HL-60/S4 treated with retinoic acid at 250 ng/mL for 4 days and 3 days (cell line): ENCODE results near the gene FOSL1.

Experiments
- in situ Hi-C: fragments of 300-500 bp; cut with MboI; formaldehyde crosslinking; loops from 2 replicates; pipeline ENCODE4 v1.7.0; 2022; ENCODE audit warnings: low sequenced_read_pairs

Gene FOSL1

GRCh38 chr11:65865550-65866172 lies 34.5 kb downstream of the FOSL1 start:
- in situ Hi-C loops: no loop called here

GRCh38 chr11:65864706-65865471 lies 35.3 kb downstream of the FOSL1 start:
- in situ Hi-C loops: no loop called here

- in situ Hi-C loops: no loop called here
Measured at GRCh38 chr11:65863889-65864705, 36.1 kb downstream of the FOSL1 start.

- in situ Hi-C loops: no loop called here
Measured at GRCh38 chr11:65862941-65863888, 37.0 kb downstream of the FOSL1 start.

GRCh38 chr11:65862191-65862735 lies 37.9 kb downstream of the FOSL1 start:
- in situ Hi-C loops: no loop called here

GRCh38 chr11:65861533-65862183 lies 38.5 kb downstream of the FOSL1 start:
- in situ Hi-C loops: no loop called here

GRCh38 chr11:65861165-65861505 lies 39.1 kb downstream of the FOSL1 start:
- in situ Hi-C loops: no loop called here

GRCh38 chr11:65860278-65861164 lies 39.7 kb downstream of the FOSL1 start, which contains the start of gene MUS81:
TSS of gene MUS81 (plus strand) at chr11:65860433. CDS start at chr11:65860754, 321 bp downstream.
- in situ Hi-C loops: no loop called here

GRCh38 chr11:65859812-65860277 lies 40.3 kb downstream of the FOSL1 start:
- in situ Hi-C loops: no loop called here

- in situ Hi-C loops: no loop called here
Measured at GRCh38 chr11:65859095-65859811, 40.9 kb downstream of the FOSL1 start.

GRCh38 chr11:65858681-65859087 lies 41.5 kb downstream of the FOSL1 start:
- in situ Hi-C loops: no loop called here

- in situ Hi-C loops: no loop called here
Measured at GRCh38 chr11:65857853-65858680, 42.1 kb downstream of the FOSL1 start, which contains the start of gene CFL1. TSS of gene CFL1 (minus strand) at chr11:65858180. CDS start at chr11:65858099, 81 bp downstream.

GRCh38 chr11:65857500-65857852 lies 42.7 kb downstream of the FOSL1 start:
- in situ Hi-C loops: no loop called here

- in situ Hi-C loops: no loop called here
Measured at GRCh38 chr11:65856689-65857499, 43.3 kb downstream of the FOSL1 start.

GRCh38 chr11:65855927-65856363 lies 44.2 kb downstream of the FOSL1 start:
- in situ Hi-C loops: no loop called here
